Peyer's patch (tissue), 4 donors: Measurements from ENCODE around the gene STOML1. TPM values are rescaled to one million over a fixed set of nuclear protein-coding genes. Genes with fewer than 3 reads are reported as not detected.
"Not testable (repeated sequence)": the region's sequence is repeated elsewhere in the genome, so short reads cannot be mapped to it uniquely, and the experiment has no call there.

Experiments
- DNase-seq, 3 donors: peaks; one replicate each; pipeline ENCODE4 v3.0.0-alpha.2; 2017 to 2019
- H3K27ac ChIP-seq, 4 donors: fragments of 200-600 bp; sonication (generic); one replicate each; pipeline ENCODE4 v1.5.1; 2016 to 2019
- H3K27me3 ChIP-seq, 2 donors: fragments of 200-600 bp; sonication (generic); one replicate each; pipeline ENCODE4 v1.5.1; 2019
- H3K36me3 ChIP-seq, 3 donors: fragments of 200-600 bp; sonication (generic); one replicate each; pipeline ENCODE4 v1.5.1; 2016 to 2019
- H3K4me1 ChIP-seq, 4 donors: fragments of 200-600 bp; sonication (generic); one replicate each; pipeline ENCODE4 v1.5.1; 2016 to 2019
- H3K4me3 ChIP-seq, 4 donors: fragments of 200-600 bp; sonication (generic); 1 replicate in 3 of 4; 2 replicates in 1 of 4; pipeline ENCODE4 v1.5.1; 2016 to 2019; ENCODE audit warnings: mild to moderate bottlenecking in 1 of 4
- H3K9me3 ChIP-seq, 4 donors: fragments of 200-600 bp; sonication (generic); one replicate each; pipeline ENCODE4 v1.5.1; 2016 to 2019; ENCODE audit warnings: mild to moderate bottlenecking in 1 of 4
- CTCF ChIP-seq, 6 experiments: fragments of 450-650 bp in 4 of 6; fragments of 200-600 bp in 2 of 6; sonication (generic) in 1 of 6; IDR thresholded peaks; one replicate each; pipeline ENCODE4 v1.5.1; 2017 to 2019; ENCODE audit warnings: antibody characterized with exemption in 6 of 6, mild to moderate bottlenecking in 3 of 6, moderate library complexity in 1 of 6
- POLR2A ChIP-seq, 2 donors: fragments of 450-650 bp; IDR thresholded peaks; one replicate each; pipeline ENCODE4 v1.5.1; 2017; ENCODE audit warnings: antibody characterized with exemption in 2 of 2, mild to moderate bottlenecking in 2 of 2, moderate library complexity in 2 of 2
- total RNA-seq, 4 donors: library from RNA; depleted of rRNA; stranded (reverse); fragments of >200 nt; gene quantifications; one replicate each; pipeline ENCODE4 v1.1.0, GENCODE V29; 2016

STOML1 gene
- total RNA-seq, 4 donors from 2014 or later: 10.9 to 24.5 (median 13.5) TPM; not detected in 1

- Histone ChIP-seq H3K4me1 (peaks cover 0 to 35% (median 25%) of the 10 kb centered on the region in 4 donors), H3K27me3 (no peaks in the 10 kb centered on the region), H3K4me3 (no peak overlapping the region), H3K27ac (peak overlapping the region; percentile 46 to 85 (median 70)), H3K36me3 (no peaks in the 10 kb centered on the region), H3K9me3 (no peaks in the 10 kb centered on the region)
- no peak for TF ChIP-seq CTCF (IDR thresholded peaks at IDR 0.05)
- no peak for TF ChIP-seq POLR2A (IDR thresholded peaks at IDR 0.05)
- peak in 1 of 3 donors; percentile 9 for DNase-seq
Observed at GRCh38 chr15:73981761-73982221, 10.3 kb downstream of the STOML1 start.

GRCh38 chr15:73979636-73980035, 12.5 kb downstream of the STOML1 start:
- Histone ChIP-seq H3K36me3 (no peaks in the 10 kb centered on the region), H3K9me3 (no peaks in the 10 kb centered on the region), H3K4me1 (peaks cover 0 to 28% (median 17%) of the 10 kb centered on the region in 4 donors), H3K27ac (no peak overlapping the region), H3K4me3 (no peak overlapping the region), H3K27me3 (no peaks in the 10 kb centered on the region)
- no peak for TF ChIP-seq CTCF (IDR thresholded peaks at IDR 0.05)
- no peak for TF ChIP-seq POLR2A (IDR thresholded peaks at IDR 0.05)
- no peak for DNase-seq

GRCh38 chr15:73978896-73979295, 13.2 kb downstream of the STOML1 start:
- Histone ChIP-seq H3K9me3 (no peaks in the 10 kb centered on the region), H3K36me3 (no peaks in the 10 kb centered on the region)
- DNase-seq: no peak

GRCh38 chr15:73975440-73976125, 16.5 kb downstream of the STOML1 start:
- not testable (repeated sequence) for H3K36me3 ChIP-seq, H3K27me3 ChIP-seq, H3K4me3 ChIP-seq, H3K9me3 ChIP-seq, H3K27ac ChIP-seq
- DNase-seq: peak in 1 of 3 donors; percentile 67
- peaks cover 0 to 11% (median 0%) of the 10 kb centered on the region in 4 donors for H3K4me1 ChIP-seq

More at GRCh38 chr15:73978896-73979295, 13.2 kb downstream of the STOML1 start:
- TF ChIP-seq POLR2A (IDR thresholded peaks at IDR 0.05) (no peak), CTCF (IDR thresholded peaks at IDR 0.05) (no peak)
- Histone ChIP-seq H3K27ac (no peak overlapping the region), H3K4me1 (peaks cover 0 to 21% (median 13%) of the 10 kb centered on the region in 4 donors), H3K27me3 (no peaks in the 10 kb centered on the region), H3K4me3 (no peak overlapping the region)

GRCh38 chr15:73973683-73974200, 18.4 kb downstream of the STOML1 start:
- not testable (repeated sequence) for H3K27me3 ChIP-seq, H3K9me3 ChIP-seq, H3K36me3 ChIP-seq, H3K27ac ChIP-seq, H3K4me3 ChIP-seq
- DNase-seq: peak in 1 of 3 donors; percentile 38
- peaks cover 0 to 11% (median 0%) of the 10 kb centered on the region in 4 donors for H3K4me1 ChIP-seq

GRCh38 chr15:73972984-73973682, 19.0 kb downstream of the STOML1 start:
- peaks cover 0 to 11% (median 0%) of the 10 kb centered on the region in 4 donors for H3K4me1 ChIP-seq
- peak; percentile 79 to 94 (median 85) for DNase-seq
- H3K9me3 ChIP-seq: no peaks in the 10 kb centered on the region
- H3K4me3 ChIP-seq: peak overlapping the region in 2 of 4 donors; percentile 4 to 12
- TF ChIP-seq CTCF (IDR thresholded peaks at IDR 0.05) (peak; percentile 61 to 94 (median 90)), POLR2A (IDR thresholded peaks at IDR 0.05) (no peak)
- H3K36me3 ChIP-seq: no peaks in the 10 kb centered on the region
- H3K27ac ChIP-seq: no peak overlapping the region
- H3K27me3 ChIP-seq: no peaks in the 10 kb centered on the region
